ENCODE results near the gene CABP1. TPM values are rescaled to one million over a fixed set of nuclear protein-coding genes. Genes with fewer than 3 reads are reported as not detected.

CABP1 gene
- total RNA-seq, 1 donor from 2014 or later, result 4.2 TPM

- intact Hi-C loops (cut with micrococcal nuclease), result no loop called here
- peak; percentile 47 for DNase-seq
- no peaks in the 10 kb centered on the region for H3K9me3 ChIP-seq (replicated peaks)
- TF ChIP-seq CTCF (IDR thresholded peaks at IDR 0.05; ENCODE audit: borderline replicate concordance), result no peak
- peak overlapping the region; percentile 90 for H3K27ac ChIP-seq (replicated peaks)
- H3K27me3 ChIP-seq (ENCODE audit: low read depth), result peaks cover 6% of the 10 kb centered on the region
- H3K4me3 ChIP-seq, result no peak overlapping the region
- no peaks in the 10 kb centered on the region for H3K36me3 ChIP-seq
- peaks cover 21% of the 10 kb centered on the region for H3K4me1 ChIP-seq
Measured at GRCh38 chr12:120677765-120678473, 37.5 kb downstream of the CABP1 start.

GRCh38 chr12:120678572-120678971, 38.1 kb downstream of the CABP1 start:
- H3K27ac ChIP-seq (replicated peaks), result peak overlapping the region; percentile 90

GRCh38 chr12:120680165-120680738, 39.8 kb downstream of the CABP1 start:
- Histone ChIP-seq H3K9me3 (replicated peaks) (no peaks in the 10 kb centered on the region), H3K36me3 (no peaks in the 10 kb centered on the region), H3K4me3 (no peak overlapping the region), H3K4me1 (peaks cover 23% of the 10 kb centered on the region), H3K27me3 (ENCODE audit: low read depth) (no peaks in the 10 kb centered on the region), H3K27ac (replicated peaks) (peak overlapping the region; percentile 30)
- no peak for TF ChIP-seq CTCF (IDR thresholded peaks at IDR 0.05; ENCODE audit: borderline replicate concordance)
- DNase-seq, result no peak
- intact Hi-C loops (cut with micrococcal nuclease), result no loop called here

More at GRCh38 chr12:120678572-120678971, 38.1 kb downstream of the CABP1 start:
- H3K4me1 ChIP-seq, result peaks cover 21% of the 10 kb centered on the region
- H3K27me3 ChIP-seq (ENCODE audit: low read depth), result peaks cover 6% of the 10 kb centered on the region
- TF ChIP-seq CTCF (IDR thresholded peaks at IDR 0.05; ENCODE audit: borderline replicate concordance), result no peak
- H3K36me3 ChIP-seq, result no peaks in the 10 kb centered on the region
- H3K9me3 ChIP-seq (replicated peaks), result no peaks in the 10 kb centered on the region
- H3K4me3 ChIP-seq, result no peak overlapping the region
- no peak for DNase-seq
- intact Hi-C loops (cut with micrococcal nuclease), result no loop called here

- Histone ChIP-seq H3K27ac (replicated peaks) (no peak overlapping the region), H3K36me3 (no peaks in the 10 kb centered on the region), H3K4me3 (no peak overlapping the region), H3K4me1 (peaks cover 50% of the 10 kb centered on the region), H3K9me3 (replicated peaks) (no peaks in the 10 kb centered on the region), H3K27me3 (ENCODE audit: low read depth) (no peaks in the 10 kb centered on the region)
- no peak for DNase-seq
- no peak for TF ChIP-seq CTCF (IDR thresholded peaks at IDR 0.05; ENCODE audit: borderline replicate concordance)
- intact Hi-C loops (cut with micrococcal nuclease), result no loop called here
Measured at GRCh38 chr12:120684523-120684932, 44.1 kb downstream of the CABP1 start.

- Histone ChIP-seq H3K36me3 (no peaks in the 10 kb centered on the region), H3K27ac (replicated peaks) (peak overlapping the region; percentile 98)
- intact Hi-C loops (cut with micrococcal nuclease), result no loop called here
Measured at GRCh38 chr12:120685522-120685921, 45.1 kb downstream of the CABP1 start.

More at GRCh38 chr12:120685522-120685921, 45.1 kb downstream of the CABP1 start:
- no peak for TF ChIP-seq CTCF (IDR thresholded peaks at IDR 0.05; ENCODE audit: borderline replicate concordance)
- H3K4me3 ChIP-seq, result peak overlapping the region; percentile 97
- no peak for DNase-seq
- no peaks in the 10 kb centered on the region for H3K27me3 ChIP-seq (ENCODE audit: low read depth)
- no peaks in the 10 kb centered on the region for H3K9me3 ChIP-seq (replicated peaks)
- H3K4me1 ChIP-seq, result peaks cover 52% of the 10 kb centered on the region

All from left ventricle myocardium inferior (tissue), 1 donor.